Ishikawa (cell line): ENCODE measurements around the gene GNAO1.

Experiments used
- CEBPB ChIP-seq: IDR thresholded peaks from 2 replicates; pipeline ENCODE4 v1.6.1; 2012
- CREB1 ChIP-seq: IDR thresholded peaks from 2 replicates; pipeline ENCODE4 v1.6.1; 2012; ENCODE audit warnings: low read depth
- EGR1 ChIP-seq: IDR thresholded peaks from 2 replicates; pipeline ENCODE4 v1.6.1; 2012
- EP300 ChIP-seq: IDR thresholded peaks from 2 replicates; pipeline ENCODE4 v1.6.1; 2012; ENCODE audit warnings: borderline replicate concordance
- FOXM1 ChIP-seq: IDR thresholded peaks from 2 replicates; pipeline ENCODE4 v1.6.1; 2012; ENCODE audit warnings: low read depth, borderline replicate concordance
- NFIC ChIP-seq: IDR thresholded peaks from 2 replicates; pipeline ENCODE4 v1.6.1; 2012
- RAD21 ChIP-seq: IDR thresholded peaks from 2 replicates; pipeline ENCODE4 v1.6.1; 2012; ENCODE audit warnings: low read depth
- TAF1 ChIP-seq: IDR thresholded peaks from 2 replicates; pipeline ENCODE4 v1.6.1; 2012; ENCODE audit warnings: low read depth, mild to moderate bottlenecking
- TCF12 ChIP-seq: IDR thresholded peaks from 2 replicates; pipeline ENCODE4 v1.6.1; 2012; ENCODE audit warnings: low read depth
- TEAD4 ChIP-seq: IDR thresholded peaks from 2 replicates; pipeline ENCODE4 v1.6.1; 2012
- YY1 ChIP-seq: IDR thresholded peaks from 2 replicates; pipeline ENCODE4 v1.6.1; 2012; ENCODE audit warnings: low read depth
- ZBTB7A ChIP-seq: IDR thresholded peaks from 2 replicates; pipeline ENCODE4 v1.6.1; 2012; ENCODE audit warnings: low read depth
- TF ChIP-seq, protein P1 (sequence below): IDR thresholded peaks from 2 replicates; pipeline ENCODE4 v1.6.1; 2012
- TF ChIP-seq, protein P2 (sequence below): IDR thresholded peaks from 2 replicates; pipeline ENCODE4 v1.6.1; 2012; ENCODE audit warnings: low read depth, mild to moderate bottlenecking
- TF ChIP-seq, protein P3 (sequence below): IDR thresholded peaks from 2 replicates; pipeline ENCODE4 v1.6.1; 2012

Gene GNAO1

DNA sequence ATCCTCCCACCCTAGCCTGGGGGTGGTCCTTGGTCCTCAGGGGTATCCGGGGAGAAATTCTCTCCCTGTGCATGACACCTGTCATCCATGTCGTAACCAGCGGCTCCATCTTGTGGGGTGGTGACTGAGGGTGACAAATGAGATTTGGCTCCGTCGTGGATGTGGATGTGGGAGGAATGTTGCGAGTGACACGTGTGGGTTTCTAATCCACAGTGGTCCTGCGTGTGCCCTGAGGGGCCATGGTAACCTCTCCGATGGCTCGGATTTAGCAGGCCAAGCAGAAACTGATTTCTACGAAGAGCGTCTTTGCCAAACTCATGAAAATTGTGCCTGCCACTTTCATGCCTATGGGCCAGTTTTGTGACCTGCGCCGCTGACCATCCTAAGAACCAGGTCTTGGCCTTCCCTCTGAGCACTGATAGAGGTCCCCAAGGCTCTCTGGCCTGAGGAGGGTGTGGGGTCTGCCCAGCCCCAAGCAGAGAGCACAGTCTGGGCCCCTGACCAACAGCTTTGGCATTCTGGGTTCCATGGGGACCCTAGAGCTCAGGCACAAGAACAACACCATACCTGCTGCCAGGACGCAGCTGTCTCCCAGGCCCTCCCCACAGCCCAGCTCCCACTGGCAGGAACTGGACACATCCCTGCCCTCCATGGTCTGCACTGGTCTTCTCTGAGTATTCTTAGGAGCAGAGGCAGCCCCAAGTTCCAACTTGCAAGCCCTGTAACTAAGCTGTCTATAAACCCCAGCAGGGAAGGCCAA is 155.0 kb downstream of the GNAO1 start:
- TF ChIP-seq, protein P1, sequence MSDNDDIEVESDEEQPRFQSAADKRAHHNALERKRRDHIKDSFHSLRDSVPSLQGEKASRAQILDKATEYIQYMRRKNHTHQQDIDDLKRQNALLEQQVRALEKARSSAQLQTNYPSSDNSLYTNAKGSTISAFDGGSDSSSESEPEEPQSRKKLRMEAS: no peak
- TF ChIP-seq EGR1 (no peak), EP300 (no peak), ZBTB7A (no peak), TAF1 (no peak), TEAD4 (no peak), NFIC (no peak)

DNA sequence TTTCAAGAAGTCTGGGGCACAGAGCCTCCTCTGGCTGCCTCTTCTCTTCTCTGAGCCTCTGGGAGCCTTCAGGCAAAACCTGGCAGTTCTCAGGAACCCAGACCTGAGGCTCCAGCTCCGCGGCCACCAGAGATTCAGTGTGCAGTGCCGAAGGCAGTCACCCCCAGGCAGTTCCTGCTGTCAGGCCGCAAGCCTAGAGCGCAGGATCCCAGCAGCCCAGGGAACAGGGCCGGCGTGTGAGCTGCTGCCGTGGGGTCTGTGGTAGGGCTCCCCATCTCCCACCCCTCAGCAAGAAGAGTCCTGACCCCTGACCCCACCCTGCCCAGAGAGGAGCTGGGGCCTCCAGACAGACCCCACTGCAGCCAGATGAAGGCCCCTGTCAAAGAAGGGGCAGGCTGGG is 155.9 kb downstream of the GNAO1 start:
- no peak for TF ChIP-seq RAD21
- TF ChIP-seq, protein P2, sequence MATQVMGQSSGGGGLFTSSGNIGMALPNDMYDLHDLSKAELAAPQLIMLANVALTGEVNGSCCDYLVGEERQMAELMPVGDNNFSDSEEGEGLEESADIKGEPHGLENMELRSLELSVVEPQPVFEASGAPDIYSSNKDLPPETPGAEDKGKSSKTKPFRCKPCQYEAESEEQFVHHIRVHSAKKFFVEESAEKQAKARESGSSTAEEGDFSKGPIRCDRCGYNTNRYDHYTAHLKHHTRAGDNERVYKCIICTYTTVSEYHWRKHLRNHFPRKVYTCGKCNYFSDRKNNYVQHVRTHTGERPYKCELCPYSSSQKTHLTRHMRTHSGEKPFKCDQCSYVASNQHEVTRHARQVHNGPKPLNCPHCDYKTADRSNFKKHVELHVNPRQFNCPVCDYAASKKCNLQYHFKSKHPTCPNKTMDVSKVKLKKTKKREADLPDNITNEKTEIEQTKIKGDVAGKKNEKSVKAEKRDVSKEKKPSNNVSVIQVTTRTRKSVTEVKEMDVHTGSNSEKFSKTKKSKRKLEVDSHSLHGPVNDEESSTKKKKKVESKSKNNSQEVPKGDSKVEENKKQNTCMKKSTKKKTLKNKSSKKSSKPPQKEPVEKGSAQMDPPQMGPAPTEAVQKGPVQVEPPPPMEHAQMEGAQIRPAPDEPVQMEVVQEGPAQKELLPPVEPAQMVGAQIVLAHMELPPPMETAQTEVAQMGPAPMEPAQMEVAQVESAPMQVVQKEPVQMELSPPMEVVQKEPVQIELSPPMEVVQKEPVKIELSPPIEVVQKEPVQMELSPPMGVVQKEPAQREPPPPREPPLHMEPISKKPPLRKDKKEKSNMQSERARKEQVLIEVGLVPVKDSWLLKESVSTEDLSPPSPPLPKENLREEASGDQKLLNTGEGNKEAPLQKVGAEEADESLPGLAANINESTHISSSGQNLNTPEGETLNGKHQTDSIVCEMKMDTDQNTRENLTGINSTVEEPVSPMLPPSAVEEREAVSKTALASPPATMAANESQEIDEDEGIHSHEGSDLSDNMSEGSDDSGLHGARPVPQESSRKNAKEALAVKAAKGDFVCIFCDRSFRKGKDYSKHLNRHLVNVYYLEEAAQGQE: no peak
- no peak for TF ChIP-seq EP300
- no peak for TF ChIP-seq CREB1

DNA sequence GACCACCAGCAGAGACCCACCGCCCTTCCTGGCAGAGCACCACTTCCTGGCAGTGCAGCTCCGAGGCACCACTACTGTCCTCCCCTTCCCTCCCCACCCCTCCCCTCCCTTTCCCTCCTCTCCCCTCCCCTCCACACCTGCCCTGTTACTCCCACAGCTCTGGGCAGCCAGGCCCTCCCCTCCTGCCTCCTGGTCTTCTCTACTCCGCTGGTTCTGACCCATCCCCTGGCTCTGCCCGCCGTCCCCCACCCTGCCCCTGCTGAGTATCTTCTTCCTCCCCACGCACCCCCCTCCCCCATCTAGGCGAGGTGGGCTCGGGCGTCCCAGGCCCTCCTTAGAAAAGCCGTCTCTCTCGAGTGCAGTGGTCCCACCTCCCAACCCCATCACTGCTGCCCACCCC is 156.4 kb downstream of the GNAO1 start:
- TF ChIP-seq CEBPB (no peak), YY1 (no peak), TCF12 (no peak), TAF1 (no peak), TEAD4 (no peak), RAD21 (no peak), FOXM1 (no peak), CREB1 (no peak), EGR1 (no peak), NFIC (no peak), ZBTB7A (no peak), EP300 (no peak)
- TF ChIP-seq, protein P3, sequence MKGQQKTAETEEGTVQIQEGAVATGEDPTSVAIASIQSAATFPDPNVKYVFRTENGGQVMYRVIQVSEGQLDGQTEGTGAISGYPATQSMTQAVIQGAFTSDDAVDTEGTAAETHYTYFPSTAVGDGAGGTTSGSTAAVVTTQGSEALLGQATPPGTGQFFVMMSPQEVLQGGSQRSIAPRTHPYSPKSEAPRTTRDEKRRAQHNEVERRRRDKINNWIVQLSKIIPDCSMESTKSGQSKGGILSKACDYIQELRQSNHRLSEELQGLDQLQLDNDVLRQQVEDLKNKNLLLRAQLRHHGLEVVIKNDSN: no peak
- TF ChIP-seq, protein P1: no peak
- TF ChIP-seq, protein P2: no peak

DNA sequence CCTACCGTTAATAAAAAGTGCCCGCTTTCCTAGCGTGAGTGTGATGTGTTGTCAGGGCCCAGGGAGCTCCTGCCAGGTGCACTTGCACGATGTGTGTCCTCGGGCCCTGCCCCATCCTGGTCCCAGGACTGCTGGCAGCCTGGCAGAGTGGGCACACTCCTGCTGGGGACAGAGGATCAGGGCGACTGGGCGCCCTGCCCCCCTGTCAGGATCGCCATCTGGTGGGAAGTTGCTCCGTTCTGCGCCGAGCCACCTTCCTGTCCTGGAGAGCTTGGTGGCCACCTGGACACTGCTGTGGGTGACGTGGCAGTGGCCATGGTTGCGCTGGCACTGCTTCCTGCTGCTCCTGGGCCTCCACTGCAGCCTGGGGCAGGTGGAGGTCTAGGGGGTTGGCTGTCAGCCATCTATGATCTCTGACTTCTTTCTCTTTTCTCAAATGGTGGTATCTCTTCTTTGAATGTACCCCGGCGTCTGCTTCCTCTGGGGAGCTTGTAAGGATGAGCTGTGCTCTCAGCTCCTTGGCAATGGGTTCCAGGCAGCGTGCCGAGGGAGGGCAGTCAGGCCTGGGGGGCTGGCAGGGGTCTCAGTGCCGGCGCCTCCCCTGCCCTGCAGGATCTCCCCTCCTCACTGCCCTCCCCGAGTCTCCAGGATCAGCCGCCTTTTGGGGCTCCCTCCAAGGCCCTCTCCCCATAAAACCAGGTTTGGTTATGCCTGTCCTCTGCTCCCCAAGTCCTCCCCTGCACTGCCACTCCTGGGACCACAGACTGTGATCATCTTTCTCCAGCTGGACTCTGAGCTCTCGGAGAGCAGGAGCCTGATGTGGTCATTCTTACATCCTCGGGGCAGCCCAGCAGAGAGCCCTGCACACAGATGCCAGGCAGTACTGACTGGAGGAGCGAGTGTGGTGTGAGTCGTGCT is 157.1 kb downstream of the GNAO1 start:
- TF ChIP-seq EP300 (no peak), FOXM1 (no peak), EGR1 (no peak), NFIC (no peak), RAD21 (no peak), TEAD4 (no peak), CEBPB (no peak), ZBTB7A (no peak), TAF1 (no peak), YY1 (no peak), CREB1 (no peak), TCF12 (no peak)
- TF ChIP-seq, protein P2: no peak
- TF ChIP-seq, protein P1: no peak
- TF ChIP-seq, protein P3: no peak
